Measurements from ENCODE around the gene PWWP2A. TPM values are rescaled to one million over a fixed set of nuclear protein-coding genes. Genes with fewer than 3 reads are reported as not detected.

Gene PWWP2A
- total RNA-seq, 1 experiment from 2014 or later = 20.6 TPM

- no peaks in the 10 kb centered on the region for H3K9me3 Mint-ChIP-seq (ENCODE audit: unreplicated experiment)
- no peaks in the 10 kb centered on the region for H3K27me3 Mint-ChIP-seq (ENCODE audit: insufficient read depth, unreplicated experiment)
- no peak for DNase-seq (ENCODE audit: unreplicated experiment)
- H3K36me3 Mint-ChIP-seq (ENCODE audit: insufficient read depth, unreplicated experiment) = peaks cover 43% of the 10 kb centered on the region
- peaks cover 6% of the 10 kb centered on the region for H3K4me1 Mint-ChIP-seq (ENCODE audit: insufficient read depth, unreplicated experiment)
- no peak overlapping the region for H3K27ac Mint-ChIP-seq (ENCODE audit: low read depth, unreplicated experiment)
- TF ChIP-seq CTCF (IDR thresholded peaks at IDR 0.05; ENCODE audit: unreplicated experiment) = no peak
- POLR2A ChIA-PET = interaction anchor here (0.8 kb wide), 1 partner anchor 23 kb away, joined by 3 read pairs; no protein-coding TSS in a partner anchor
- no peak overlapping the region for H3K4me3 Mint-ChIP-seq (ENCODE audit: unreplicated experiment)
- intact Hi-C loops (cut with micrococcal nuclease) = no loop called here
- BruUV-seq (replicated peaks) = no TSS peak
- CTCF ChIA-PET = interaction anchor here (0.6 to 1.1 kb wide), 3 partner anchors 36 to 754 kb away, joined by 3 to 4 read pairs (median 3); no protein-coding TSS in a partner anchor
Observed at GRCh38 chr5:160044967-160045366, 74.3 kb downstream of the PWWP2A start.

- CTCF ChIA-PET = interaction anchor here (0.6 to 1.1 kb wide), 2 partner anchors 347 to 753 kb away, joined by 3 to 4 read pairs; no protein-coding TSS in a partner anchor
- no peak for TF ChIP-seq CTCF (IDR thresholded peaks at IDR 0.05; ENCODE audit: unreplicated experiment)
- Mint-ChIP-seq H3K4me1 (ENCODE audit: insufficient read depth, unreplicated experiment) (peaks cover 6% of the 10 kb centered on the region), H3K27me3 (ENCODE audit: insufficient read depth, unreplicated experiment) (no peaks in the 10 kb centered on the region), H3K4me3 (ENCODE audit: unreplicated experiment) (no peak overlapping the region), H3K27ac (ENCODE audit: low read depth, unreplicated experiment) (no peak overlapping the region), H3K9me3 (ENCODE audit: unreplicated experiment) (no peaks in the 10 kb centered on the region), H3K36me3 (ENCODE audit: insufficient read depth, unreplicated experiment) (peaks cover 40% of the 10 kb centered on the region)
- no peak for DNase-seq (ENCODE audit: unreplicated experiment)
- POLR2A ChIA-PET = no interaction called here
- BruUV-seq (replicated peaks) = no TSS peak
- intact Hi-C loops (cut with micrococcal nuclease) = no loop called here
Observed at GRCh38 chr5:160044391-160044804, 74.9 kb downstream of the PWWP2A start.

GRCh38 chr5:160042671-160043070, 76.6 kb downstream of the PWWP2A start:
- Mint-ChIP-seq H3K27ac (ENCODE audit: low read depth, unreplicated experiment) (no peak overlapping the region), H3K27me3 (ENCODE audit: insufficient read depth, unreplicated experiment) (no peaks in the 10 kb centered on the region), H3K4me3 (ENCODE audit: unreplicated experiment) (no peak overlapping the region), H3K4me1 (ENCODE audit: insufficient read depth, unreplicated experiment) (peaks cover 6% of the 10 kb centered on the region), H3K36me3 (ENCODE audit: insufficient read depth, unreplicated experiment) (peaks cover 46% of the 10 kb centered on the region), H3K9me3 (ENCODE audit: unreplicated experiment) (no peaks in the 10 kb centered on the region)
- TF ChIP-seq CTCF (IDR thresholded peaks at IDR 0.05; ENCODE audit: unreplicated experiment) = no peak
- no peak for DNase-seq (ENCODE audit: unreplicated experiment)
- intact Hi-C loops (cut with micrococcal nuclease) = no loop called here
- POLR2A ChIA-PET = no interaction called here
- CTCF ChIA-PET = interaction anchor here (1.2 kb wide), 1 partner anchor 21 kb away, joined by 5 read pairs; no protein-coding TSS in a partner anchor
- no TSS peak for BruUV-seq (replicated peaks)

Other genes with a start within 250 kb of the PWWP2A start
- gene ADRA1B, start 203.0 kb downstream of the PWWP2A start, total RNA-seq (2022) = 0.14 TPM in 1 of 2 replicates, not detected in the other
- gene TTC1, start 110.3 kb downstream of the PWWP2A start, total RNA-seq (2022) = 84.6 and 100 TPM in 2 replicates
- gene FABP6, start 110.1 kb upstream of the PWWP2A start, total RNA-seq (2022) = not detected in 2 replicates
- 3.5 and 3.6 TPM in 2 replicates for gene CCNJL, start 193.1 kb upstream of the PWWP2A start, total RNA-seq (2022)

All from MCF 10A (cell line).